ENCODE results near the gene TMEM223. TPM values are rescaled to one million over a fixed set of nuclear protein-coding genes. Genes with fewer than 3 reads are reported as not detected.
"Not testable (repeated sequence)": the region's sequence is repeated elsewhere in the genome, so short reads cannot be mapped to it uniquely, and the experiment has no call there.

Gene TMEM223
- total RNA-seq, 1 donor from 2014 or later, result 32.8 TPM

DNA sequence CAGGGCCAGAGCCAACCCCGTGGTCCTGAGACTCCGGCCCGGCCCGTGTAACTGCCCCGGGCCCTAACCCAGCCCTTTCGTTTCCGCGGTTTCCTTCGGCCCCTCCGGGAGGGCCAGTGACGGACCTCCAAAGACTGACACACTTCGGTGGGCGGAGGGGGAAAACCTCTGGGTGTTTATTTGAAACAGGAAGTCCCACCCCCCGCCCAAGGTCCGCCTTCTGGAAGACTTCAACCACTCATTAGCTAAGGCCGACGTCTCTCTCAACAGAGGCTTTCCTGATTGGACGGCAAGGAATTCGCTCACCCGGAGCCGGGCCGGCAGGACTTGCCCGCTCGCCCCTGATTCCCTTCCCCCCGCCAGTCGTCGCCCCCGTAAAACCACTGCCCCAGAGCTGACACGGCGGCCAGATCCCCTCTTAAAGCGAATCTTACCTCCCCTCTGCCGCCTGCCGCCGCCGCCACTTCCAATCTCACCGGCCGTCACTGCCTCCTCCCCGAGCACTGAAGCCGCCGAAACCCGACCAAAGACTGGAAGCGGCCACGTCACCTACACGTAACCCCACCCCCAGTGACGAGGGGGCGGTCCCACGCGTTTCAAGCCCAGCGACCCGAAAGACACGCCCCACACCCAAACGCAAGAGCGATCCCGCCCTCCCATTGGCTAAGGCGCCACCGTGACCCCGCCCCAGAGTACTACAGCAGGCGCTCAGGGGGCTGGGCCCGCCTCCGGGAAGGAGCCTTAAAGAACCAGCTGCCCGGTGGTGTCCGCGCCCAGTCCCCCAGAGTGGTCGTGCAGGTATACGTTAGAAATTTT lies 39.9 kb upstream of the TMEM223 start, which contains the start of gene STX5:
Gene STX5, minus strand, starts transcription at position 532 of the 816 bp plus-strand sequence. CDS start 808 bp downstream, outside the sequence.
- peak; percentile 93 for DNase-seq (ENCODE audit: low read depth)
- H3K36me3 ChIP-seq (ENCODE audit: control insufficient read depth, insufficient read depth, low read length), result peaks cover 3% of the 10 kb centered on the region
- H3K4me3 ChIP-seq (ENCODE audit: low read depth, low read length), result peak within 1 kb of the TSS; percentile 81
- H3K27me3 ChIP-seq (ENCODE audit: control insufficient read depth, insufficient read depth, low read length), result no peaks in the 10 kb centered on the region
- TF ChIP-seq, protein P1, sequence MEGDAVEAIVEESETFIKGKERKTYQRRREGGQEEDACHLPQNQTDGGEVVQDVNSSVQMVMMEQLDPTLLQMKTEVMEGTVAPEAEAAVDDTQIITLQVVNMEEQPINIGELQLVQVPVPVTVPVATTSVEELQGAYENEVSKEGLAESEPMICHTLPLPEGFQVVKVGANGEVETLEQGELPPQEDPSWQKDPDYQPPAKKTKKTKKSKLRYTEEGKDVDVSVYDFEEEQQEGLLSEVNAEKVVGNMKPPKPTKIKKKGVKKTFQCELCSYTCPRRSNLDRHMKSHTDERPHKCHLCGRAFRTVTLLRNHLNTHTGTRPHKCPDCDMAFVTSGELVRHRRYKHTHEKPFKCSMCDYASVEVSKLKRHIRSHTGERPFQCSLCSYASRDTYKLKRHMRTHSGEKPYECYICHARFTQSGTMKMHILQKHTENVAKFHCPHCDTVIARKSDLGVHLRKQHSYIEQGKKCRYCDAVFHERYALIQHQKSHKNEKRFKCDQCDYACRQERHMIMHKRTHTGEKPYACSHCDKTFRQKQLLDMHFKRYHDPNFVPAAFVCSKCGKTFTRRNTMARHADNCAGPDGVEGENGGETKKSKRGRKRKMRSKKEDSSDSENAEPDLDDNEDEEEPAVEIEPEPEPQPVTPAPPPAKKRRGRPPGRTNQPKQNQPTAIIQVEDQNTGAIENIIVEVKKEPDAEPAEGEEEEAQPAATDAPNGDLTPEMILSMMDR (IDR thresholded peaks at IDR 0.05; ENCODE audit: insufficient read depth, low read length, poor library complexity, severe bottlenecking), result no peak

DNA sequence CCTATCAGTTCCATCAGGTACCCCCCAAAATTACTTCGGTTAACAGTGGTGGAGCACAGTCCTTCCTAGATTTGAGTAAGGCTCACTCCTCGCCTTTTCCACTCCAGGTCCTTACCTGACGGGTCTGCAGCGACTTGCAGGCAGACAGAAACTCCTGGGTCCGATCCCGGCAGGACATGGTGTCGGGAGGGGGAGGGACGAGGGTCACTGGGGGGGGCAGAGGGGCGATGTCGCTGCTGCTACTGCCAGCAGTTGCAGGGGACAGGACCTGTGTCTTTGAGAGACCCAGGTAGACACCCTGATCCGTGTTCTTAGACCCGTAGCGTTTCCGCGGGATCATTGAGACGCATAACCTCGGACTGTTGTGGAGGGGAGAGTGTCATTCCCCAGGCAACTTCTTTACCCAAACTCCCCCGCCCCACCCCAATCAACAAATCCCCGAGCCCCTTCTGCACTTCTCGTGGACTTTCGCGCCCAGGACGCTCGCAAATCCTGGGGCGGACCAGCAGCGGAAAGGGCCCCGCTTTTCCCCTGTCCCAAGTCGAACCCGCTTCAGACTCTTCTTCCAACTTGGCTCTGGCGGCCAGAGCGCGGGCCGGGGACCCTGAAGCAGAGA lies 39.2 kb upstream of the TMEM223 start:
- H3K4me3 ChIP-seq (ENCODE audit: low read depth, low read length), result peak overlapping the region; percentile 81
- no peak for DNase-seq (ENCODE audit: low read depth)
- no peaks in the 10 kb centered on the region for H3K27me3 ChIP-seq (ENCODE audit: control insufficient read depth, insufficient read depth, low read length)
- TF ChIP-seq, protein P1 (IDR thresholded peaks at IDR 0.05; ENCODE audit: insufficient read depth, low read length, poor library complexity, severe bottlenecking), result no peak
- H3K36me3 ChIP-seq (ENCODE audit: control insufficient read depth, insufficient read depth, low read length), result peaks cover 3% of the 10 kb centered on the region

DNA sequence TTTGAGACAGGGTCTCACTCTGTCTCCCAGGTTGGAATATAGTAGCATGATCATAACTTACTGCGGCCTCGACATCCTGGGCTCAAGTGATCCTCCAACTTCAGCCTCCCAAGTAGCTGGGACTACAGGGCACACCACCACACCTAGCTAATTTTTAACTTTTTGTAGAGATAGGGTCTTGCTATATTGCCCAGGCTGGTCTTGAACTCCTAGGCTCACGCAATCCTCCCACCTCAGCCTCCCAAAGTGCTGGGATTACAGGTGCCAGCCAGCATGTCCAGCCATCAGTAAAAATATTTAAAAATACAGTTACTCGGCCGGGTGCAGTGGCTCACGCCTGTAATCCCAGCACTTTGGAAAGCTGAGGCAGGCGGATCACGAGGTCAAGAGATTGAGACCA lies 36.3 kb upstream of the TMEM223 start:
- not testable (repeated sequence) for H3K4me3 ChIP-seq (ENCODE audit: low read depth, low read length); H3K36me3 ChIP-seq (ENCODE audit: control insufficient read depth, insufficient read depth, low read length); H3K27me3 ChIP-seq (ENCODE audit: control insufficient read depth, insufficient read depth, low read length); DNase-seq (ENCODE audit: low read depth)

DNA sequence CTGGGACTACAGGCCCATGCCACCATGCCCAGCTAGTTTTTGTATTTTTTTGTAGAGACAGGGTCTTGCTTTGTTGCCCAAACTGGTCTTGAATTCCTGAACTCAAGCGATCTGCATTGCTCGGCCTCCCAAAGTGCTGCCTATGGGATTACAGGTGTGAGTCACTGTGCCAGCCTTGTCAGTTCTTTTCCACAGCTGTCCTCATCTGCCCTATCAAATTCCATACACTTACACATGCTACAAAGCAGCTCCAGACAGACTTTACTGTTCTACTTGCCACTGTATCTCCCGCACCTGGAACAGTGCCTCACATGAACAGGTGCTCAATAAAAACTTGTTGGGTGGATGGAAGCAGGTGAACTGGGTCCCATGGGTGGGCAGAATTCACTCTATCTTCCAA lies 31.9 kb upstream of the TMEM223 start:
- Histone ChIP-seq H3K36me3 (ENCODE audit: control insufficient read depth, insufficient read depth, low read length) (no peaks in the 10 kb centered on the region), H3K27me3 (ENCODE audit: control insufficient read depth, insufficient read depth, low read length) (no peaks in the 10 kb centered on the region), H3K4me3 (ENCODE audit: low read depth, low read length) (no peak overlapping the region)
- TF ChIP-seq, protein P1 (IDR thresholded peaks at IDR 0.05; ENCODE audit: insufficient read depth, low read length, poor library complexity, severe bottlenecking), result no peak
- no peak for DNase-seq (ENCODE audit: low read depth)

DNA sequence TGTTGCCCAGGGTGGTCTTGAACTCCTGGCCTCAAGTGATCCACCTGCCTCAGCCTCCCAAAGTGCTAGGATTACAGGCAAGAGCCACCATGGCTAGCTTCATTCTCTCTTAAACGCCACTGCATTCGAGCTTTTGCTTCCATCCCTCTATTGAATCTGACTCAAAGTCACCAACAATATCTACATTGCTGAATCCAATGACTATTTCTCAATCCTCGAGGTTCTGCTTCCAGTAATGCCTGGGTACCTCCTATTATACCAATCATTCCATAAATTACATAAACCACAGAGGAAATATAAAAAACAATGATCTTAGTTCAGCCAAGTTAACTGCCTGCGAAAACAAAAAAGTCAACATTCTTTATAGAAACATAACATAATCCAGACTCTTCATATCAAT lies 25.3 kb upstream of the TMEM223 start:
- no peak overlapping the region for H3K4me3 ChIP-seq (ENCODE audit: low read depth, low read length)
- H3K27me3 ChIP-seq (ENCODE audit: control insufficient read depth, insufficient read depth, low read length), result no peaks in the 10 kb centered on the region
- H3K36me3 ChIP-seq (ENCODE audit: control insufficient read depth, insufficient read depth, low read length), result no peaks in the 10 kb centered on the region
- no peak for DNase-seq (ENCODE audit: low read depth)
- TF ChIP-seq, protein P1 (IDR thresholded peaks at IDR 0.05; ENCODE audit: insufficient read depth, low read length, poor library complexity, severe bottlenecking), result no peak

DNA sequence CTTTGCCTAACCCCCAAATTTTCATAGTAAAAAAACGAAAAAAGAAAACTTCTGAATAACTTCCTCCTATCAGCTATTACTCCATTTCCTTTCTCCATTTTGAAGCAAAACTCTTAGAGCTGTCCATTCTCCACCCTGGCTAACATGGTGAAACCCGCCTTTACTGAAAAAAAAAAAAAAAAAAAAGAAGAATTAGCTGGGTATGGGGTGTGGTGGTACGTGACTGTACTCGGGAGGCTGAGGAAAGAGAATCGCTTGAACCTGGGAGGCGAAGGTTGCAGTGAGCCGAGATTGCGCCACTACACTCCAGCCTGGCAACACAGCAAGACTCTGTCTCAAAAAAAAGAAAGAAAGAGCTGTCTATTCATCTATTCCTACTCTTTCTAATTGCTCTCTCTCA lies 24.8 kb upstream of the TMEM223 start:
- H3K27me3 ChIP-seq (ENCODE audit: control insufficient read depth, insufficient read depth, low read length), result no peaks in the 10 kb centered on the region
- DNase-seq (ENCODE audit: low read depth), result no peak
- no peaks in the 10 kb centered on the region for H3K36me3 ChIP-seq (ENCODE audit: control insufficient read depth, insufficient read depth, low read length)
- TF ChIP-seq, protein P1 (IDR thresholded peaks at IDR 0.05; ENCODE audit: insufficient read depth, low read length, poor library complexity, severe bottlenecking), result no peak
- no peak overlapping the region for H3K4me3 ChIP-seq (ENCODE audit: low read depth, low read length)
